Hindlimb muscle (tissue), 1 donor: Measurements from ENCODE around the gene CHRM1. TPM values are rescaled to one million over a fixed set of nuclear protein-coding genes. Genes with fewer than 3 reads are reported as not detected.

Experiments used
- DNase-seq: peaks from one replicate; pipeline ENCODE4 v3.0.0-alpha.2; 2013
- polyA plus RNA-seq: library from polyadenylated mRNA; unstranded; fragments of 120-200 nt; gene quantifications from one replicate; pipeline ENCODE4 v1.2.1, GENCODE V29; 2013; ENCODE audit not compliant: insufficient read length

CHRM1 gene
- polyA plus RNA-seq, 1 donor = not detected

DNA sequence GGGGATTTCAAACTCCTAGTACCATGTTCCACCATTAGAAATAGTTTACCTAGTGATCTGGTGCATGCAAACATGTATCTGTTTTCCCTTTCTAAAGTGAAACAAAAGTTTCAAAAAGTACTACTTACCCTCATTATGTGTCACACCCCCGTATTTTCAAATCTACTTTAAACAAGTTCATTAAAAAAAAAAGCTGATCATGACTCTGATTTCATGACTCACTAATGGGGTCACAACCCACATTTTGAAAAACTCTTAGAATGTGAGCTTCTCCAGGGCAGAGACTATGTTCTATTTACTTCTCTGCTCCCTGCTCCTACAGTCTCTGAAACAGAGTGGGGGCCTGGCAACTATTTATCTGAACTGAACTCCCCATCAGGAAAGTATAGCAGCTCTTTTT is 18.2 kb downstream of the CHRM1 start:
- DNase-seq = no peak

- DNase-seq = no peak
These were observed 23.1 kb downstream of the CHRM1 start for GRCh38 chr11:62898027-62898426.

DNA sequence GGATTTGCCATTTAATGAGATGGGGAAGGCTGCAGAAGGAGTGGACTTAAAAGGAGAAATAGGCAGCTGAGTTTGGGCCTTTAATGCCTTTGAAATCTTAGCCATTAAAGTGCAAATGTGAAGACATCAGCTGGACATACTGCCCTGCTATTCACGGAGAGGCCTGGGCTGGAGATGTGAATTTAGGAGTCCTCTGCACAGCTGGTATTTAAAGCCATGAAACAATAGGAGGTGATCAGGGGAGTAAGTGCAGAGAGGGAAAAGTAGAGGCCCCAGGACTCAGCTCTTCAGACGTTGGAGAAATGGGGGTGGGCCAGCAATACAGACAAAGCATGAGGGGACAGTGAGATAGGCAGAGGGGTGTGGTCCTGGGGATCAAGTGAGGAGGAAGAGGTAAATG is 23.9 kb downstream of the CHRM1 start:
- no peak for DNase-seq

DNA sequence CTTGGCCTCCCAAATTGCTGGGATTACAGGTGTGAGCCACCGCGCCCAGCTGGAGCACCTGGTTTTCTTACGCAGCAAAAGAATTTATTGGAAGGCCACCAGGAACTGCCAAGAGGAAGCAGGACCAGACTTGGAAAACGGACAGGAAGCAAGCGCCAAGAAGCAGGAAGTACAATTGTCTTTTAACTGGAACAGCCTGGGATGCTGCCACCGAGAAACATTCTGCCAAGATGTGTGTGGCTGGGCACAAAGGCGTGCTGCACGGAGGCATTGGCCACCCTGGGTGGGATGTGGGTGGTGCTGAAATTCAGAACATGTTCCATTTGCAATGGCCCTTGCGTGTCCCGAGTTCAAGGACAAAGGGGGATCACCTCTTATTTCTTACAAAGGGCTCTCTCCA is 25.1 kb downstream of the CHRM1 start:
- DNase-seq = no peak

DNA sequence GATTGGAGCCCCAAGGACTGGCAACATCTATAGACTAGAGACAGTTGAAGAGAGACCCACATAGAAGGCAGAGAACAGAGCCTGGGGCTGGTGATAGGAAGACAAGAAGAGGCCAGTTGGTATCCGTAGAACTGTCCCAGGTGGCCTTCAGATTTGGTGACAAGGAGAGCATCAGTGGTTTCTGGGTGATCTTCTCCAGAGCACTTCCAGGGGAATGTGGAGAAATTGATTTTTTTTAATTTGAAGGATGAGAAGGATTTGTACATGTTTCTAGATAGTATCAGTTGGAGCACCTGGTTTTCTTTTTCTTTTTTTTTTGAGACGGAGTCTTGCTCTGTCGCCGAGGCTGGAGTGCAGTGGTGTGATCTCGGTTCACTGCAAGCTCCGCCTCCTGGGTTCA is 25.7 kb downstream of the CHRM1 start:
- no peak for DNase-seq

DNA sequence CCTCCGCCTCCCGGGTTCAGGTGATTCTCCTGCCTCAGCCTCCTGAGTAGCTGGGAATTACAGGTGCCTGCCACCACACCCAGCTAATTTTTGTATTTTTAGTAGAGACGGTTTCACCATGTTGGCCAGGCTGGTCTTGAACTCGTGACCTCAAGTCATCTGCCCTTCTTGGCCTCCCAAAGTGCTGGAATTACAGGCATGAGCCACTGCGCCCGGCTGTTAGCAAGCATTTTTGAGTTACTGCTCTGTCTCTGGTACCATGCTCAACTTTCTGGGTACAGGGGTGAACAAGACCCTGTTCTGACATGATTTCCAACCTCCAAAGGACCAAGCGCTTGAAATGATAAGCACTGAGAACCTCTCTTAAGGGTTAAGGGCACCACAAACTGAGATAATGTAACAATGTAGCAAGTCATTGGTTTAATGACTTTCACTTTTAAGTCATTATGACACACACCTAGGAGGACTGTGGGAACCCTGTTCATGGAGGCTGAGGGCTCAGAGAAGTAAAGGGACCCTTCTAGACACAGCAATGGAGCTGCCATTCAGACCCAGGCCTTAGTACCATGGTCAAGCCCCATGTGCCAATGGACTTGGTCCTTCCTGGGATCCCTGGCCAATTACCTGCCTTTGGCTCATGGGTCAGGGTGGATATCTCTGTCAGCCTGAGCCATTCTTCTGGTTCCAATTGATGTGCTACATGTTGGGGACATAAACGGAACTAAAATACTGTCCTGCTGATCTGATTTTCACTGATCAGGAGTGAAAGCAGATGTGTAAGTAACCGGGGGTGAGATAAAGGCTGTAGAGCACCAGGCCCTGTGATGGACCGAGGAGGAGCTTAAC is 28.9 kb downstream of the CHRM1 start:
- DNase-seq = no peak

- no peak for DNase-seq
These were observed 31.4 kb downstream of the CHRM1 start for GRCh38 chr11:62889484-62890437.

DNA sequence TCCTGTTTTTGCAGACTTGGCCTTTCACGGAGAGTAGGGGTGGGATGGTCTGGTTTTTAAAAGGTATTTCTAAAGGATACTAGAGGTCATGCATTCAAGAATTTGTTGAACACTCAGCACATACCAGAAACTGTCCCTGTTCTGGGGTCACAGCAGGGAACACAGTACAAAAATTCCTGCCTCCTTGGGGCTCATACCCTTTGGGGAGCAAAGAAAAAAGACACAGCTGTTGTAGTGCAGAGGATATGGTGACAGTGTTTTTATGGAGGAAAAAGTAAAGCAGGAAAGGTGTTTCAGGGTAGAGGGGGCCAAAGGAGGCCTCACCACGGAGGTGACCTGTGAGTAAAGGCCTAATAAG is 32.1 kb downstream of the CHRM1 start:
- no peak for DNase-seq

DNA sequence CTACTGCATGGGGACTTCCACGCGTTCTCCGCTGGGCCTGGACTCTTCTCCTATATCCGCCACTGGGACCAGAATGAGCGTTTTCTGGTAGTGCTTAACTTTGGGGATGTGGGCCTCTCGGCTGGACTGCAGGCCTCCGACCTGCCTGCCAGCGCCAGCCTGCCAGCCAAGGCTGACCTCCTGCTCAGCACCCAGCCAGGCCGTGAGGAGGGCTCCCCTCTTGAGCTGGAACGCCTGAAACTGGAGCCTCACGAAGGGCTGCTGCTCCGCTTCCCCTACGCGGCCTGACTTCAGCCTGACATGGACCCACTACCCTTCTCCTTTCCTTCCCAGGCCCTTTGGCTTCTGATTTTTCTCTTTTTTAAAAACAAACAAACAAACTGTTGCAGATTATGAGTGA is 32.8 kb downstream of the CHRM1 start:
- no peak for DNase-seq

DNA sequence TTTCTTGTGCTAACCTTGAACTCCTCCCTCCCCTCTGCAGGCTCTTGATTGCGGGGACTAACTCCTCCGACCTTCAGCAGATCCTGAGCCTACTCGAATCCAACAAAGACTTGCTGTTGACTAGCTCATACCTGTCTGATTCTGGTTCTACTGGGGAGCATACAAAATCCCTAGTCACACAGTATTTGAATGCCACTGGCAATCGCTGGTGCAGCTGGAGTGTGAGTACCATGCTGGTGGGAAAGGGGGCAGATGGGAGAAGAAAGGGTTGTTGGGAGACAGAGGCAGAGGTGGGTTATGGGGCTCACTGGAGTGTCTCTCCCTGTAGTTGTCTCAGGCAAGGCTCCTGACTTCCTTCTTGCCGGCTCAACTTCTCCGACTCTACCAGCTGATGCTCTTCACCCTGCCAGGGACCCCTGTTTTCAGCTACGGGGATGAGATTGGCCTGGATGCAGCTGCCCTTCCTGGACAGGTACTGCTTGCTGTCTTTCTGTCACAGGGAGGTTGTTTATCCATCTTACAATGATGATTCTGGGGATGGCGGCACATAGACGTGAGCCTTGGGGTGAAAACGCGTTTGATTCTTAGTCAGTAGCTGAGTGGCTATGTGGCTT is 35.9 kb downstream of the CHRM1 start:
- DNase-seq = no peak

DNA sequence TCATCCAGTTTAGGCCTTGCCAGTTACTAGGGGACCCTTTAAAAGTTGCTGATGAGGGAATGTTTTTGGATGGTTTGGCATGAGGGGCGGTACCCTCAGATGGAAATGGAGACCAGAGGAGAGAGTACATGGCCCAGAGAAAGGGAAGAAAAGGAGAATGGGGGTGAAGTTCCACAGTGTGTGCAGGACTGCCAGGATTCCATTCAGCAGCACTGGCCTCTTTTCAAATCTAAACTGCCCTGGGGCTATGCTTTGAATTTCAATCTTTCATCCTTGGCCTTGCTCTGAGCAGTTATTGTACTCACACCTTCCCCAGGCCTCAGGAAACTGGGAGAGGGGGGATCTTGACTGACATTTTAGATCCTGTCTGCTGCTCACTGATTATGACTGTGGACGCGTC is 37.5 kb downstream of the CHRM1 start:
- no peak for DNase-seq

GRCh38 chr11:62882788-62883501 is 38.2 kb downstream of the CHRM1 start:
- DNase-seq = no peak

DNA sequence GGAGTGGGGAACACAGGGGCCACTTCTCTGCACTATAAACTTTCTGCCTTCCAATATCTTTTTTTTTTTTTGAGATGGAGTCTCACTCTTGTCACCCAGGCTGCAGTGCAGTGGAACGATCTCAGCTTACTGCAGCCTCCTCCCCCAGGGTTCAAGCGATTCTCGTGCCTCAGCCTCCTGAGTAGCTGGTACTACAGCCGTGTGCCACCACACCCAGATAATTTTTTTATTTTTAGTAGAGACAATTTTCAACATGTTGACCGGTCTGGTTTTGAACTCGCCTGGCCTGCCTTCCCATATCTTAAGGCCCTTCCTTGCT is 38.8 kb downstream of the CHRM1 start:
- no peak for DNase-seq

DNA sequence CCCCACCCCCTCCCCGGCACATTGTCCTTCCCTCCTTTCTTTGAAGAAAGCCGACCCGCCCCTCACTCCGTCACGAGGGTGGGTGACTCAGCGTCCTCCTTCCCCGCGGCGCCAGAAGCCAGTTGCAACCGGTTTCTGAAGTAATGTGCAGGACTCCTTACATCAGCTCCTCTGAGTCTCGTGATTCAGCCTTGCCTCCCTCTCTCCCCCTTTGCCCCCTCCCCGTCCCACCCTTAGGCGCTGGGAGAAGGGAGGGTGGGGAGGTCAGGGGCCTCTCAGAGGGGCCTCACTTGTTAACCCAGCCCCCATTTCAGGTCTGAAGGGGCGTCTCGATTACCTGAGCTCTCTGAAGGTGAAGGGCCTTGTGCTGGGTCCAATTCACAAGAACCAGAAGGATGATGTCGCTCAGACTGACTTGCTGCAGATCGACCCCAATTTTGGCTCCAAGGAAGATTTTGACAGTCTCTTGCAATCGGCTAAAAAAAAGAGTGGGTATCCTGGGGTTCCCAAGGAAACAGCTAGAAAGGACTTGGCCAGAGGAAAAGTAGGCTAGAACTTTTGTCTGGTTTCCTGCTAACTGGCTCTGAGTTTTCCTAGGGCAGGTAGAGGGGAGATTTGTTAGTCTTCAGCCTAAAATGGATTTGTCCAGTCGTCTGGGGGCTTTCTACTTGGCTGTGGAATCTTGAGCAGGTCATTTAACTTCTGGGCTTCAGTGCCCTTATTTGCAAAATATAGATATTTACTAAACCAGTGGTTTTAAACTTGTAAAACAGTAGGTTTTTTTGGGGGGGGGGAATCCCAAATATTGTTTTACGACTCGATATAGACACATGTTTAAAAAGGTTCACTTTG is 39.4 kb downstream of the CHRM1 start:
- peak; percentile 93 for DNase-seq

GRCh38 chr11:62880803-62881578 is 40.2 kb downstream of the CHRM1 start, which contains the start of gene SLC3A2:
Gene SLC3A2, plus strand, starts transcription at chr11:62880896. Its CDS starts 128 bp downstream, at chr11:62881024.
- peak; percentile 91 for DNase-seq

DNA sequence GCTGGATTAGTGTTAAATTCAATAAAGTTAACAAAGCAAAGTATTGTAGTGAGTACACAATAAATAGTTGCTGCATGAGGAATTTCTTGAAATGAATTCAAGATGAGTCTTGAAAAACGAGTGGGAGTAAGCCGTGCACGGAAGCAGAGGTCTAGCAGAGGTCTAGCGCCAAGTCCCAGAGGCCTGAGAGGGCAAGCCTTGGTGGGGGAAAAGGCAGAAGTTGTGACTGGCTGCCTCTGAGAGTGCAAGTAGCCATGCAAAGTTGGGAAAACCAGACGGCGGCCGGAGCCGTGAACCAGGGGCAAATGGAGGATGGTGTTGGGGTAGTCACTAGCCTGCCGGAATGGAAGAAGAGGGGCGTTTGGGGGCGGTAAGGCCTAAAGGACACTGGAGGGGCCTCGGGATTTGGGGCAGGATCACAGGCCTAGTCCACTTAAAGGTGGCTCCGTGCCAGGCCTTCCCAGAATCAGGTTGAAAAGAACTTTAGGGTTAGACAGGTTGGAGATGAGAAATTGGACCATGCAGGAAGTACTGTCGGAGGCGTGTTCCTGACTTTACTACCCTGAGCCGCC is 40.8 kb downstream of the CHRM1 start:
- DNase-seq = no peak

GRCh38 chr11:62879235-62879978 is 41.8 kb downstream of the CHRM1 start:
- DNase-seq = no peak

DNA sequence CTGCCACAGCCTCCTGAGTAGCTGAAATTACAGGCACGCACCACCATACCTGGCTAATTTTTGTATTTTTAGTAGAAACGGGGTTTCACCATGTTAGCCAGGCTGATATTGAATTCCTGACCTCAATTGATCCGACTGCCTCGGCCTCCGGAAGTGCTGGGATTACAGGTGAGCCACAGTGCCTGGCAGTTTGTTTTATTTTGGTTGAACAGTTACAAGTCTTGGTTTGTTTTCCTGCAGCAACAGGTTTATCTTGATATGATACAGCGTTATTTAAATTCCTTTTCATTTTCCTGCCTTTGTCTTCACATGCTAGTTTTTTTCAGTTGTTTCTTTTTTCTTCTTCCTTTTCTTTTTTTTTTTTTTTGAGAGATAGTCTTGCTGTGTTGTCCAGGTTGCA is 44.5 kb downstream of the CHRM1 start:
- DNase-seq = no peak

DNA sequence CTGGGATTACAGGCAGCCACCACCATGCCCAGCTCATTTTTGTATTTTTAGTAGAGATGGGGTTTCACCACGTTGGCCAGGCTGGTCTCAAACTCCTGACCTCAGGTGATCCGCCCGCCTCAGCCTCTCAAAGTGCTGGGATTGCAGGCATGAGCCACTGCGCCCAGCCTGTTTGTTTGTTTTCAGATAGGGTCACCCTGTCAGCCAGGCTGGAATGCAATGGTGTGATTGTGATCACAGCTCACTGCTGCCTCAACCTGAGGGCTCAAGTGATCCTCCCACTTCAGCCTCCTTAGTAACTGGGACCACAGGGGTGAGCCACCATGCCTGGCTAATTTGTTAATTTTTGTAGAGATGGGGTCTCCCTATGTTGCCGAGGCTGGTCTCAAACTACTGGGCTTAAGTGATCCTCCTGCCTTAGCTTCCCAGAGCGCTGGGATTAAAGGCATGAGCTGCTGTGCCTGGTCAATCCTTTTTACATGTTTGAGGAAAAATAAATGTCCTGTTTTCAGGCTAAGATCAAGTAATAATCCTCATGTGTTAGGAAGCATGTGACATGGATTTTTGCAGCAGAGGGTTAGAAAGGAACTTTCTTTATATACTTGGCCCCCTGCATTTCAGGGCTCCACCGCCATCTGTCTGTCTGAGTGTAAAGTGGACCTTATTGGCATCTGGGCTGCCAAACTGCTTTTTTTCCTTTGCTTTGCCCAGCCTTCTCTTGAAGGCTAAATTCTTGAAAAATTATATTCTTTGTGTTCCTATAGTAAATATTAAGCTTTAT is 45.3 kb downstream of the CHRM1 start:
- no peak for DNase-seq
